A673 (cell line): Measurements from ENCODE around the gene UBE2E2.

Experiments
- CTCF ChIP-seq: fragments of 300-800, 200-600 bp; sonication (generic); conservative IDR thresholded peaks from 2 replicates; pipeline ENCODE4 v1.5.1; 2017; ENCODE audit warnings: low read depth, mild to moderate bottlenecking, antibody characterized with exemption, low read length, moderate library complexity, mixed read lengths
- EZH2 ChIP-seq: fragments of 200-600 bp; sonication (generic); IDR thresholded peaks from 2 replicates; pipeline ENCODE4 v1.6.1; 2017; ENCODE audit warnings: borderline replicate concordance, low read depth, mild to moderate bottlenecking, mixed read lengths, antibody characterized with exemption, low read length; ENCODE audit not compliant: poor library complexity, severe bottlenecking

GRCh38 chr3:23288715-23289114 is 85.6 kb downstream of the UBE2E2 start:
- TF ChIP-seq CTCF (no peak), EZH2 (no peak)
